Superior temporal gyrus (tissue), 1 donor: Measurements from ENCODE around the gene PMM1.
A peak's percentile ranks its signal among the peaks of the same experiment; 100 is the strongest.
"Not testable (repeated sequence)": the region's sequence is repeated elsewhere in the genome, so short reads cannot be mapped to it uniquely, and the experiment has no call there.

Experiments
- DNase-seq: peaks from one replicate; pipeline ENCODE4 v3.0.0-alpha.2; 2016; ENCODE audit errors: extremely low spot score

PMM1 gene

DNA sequence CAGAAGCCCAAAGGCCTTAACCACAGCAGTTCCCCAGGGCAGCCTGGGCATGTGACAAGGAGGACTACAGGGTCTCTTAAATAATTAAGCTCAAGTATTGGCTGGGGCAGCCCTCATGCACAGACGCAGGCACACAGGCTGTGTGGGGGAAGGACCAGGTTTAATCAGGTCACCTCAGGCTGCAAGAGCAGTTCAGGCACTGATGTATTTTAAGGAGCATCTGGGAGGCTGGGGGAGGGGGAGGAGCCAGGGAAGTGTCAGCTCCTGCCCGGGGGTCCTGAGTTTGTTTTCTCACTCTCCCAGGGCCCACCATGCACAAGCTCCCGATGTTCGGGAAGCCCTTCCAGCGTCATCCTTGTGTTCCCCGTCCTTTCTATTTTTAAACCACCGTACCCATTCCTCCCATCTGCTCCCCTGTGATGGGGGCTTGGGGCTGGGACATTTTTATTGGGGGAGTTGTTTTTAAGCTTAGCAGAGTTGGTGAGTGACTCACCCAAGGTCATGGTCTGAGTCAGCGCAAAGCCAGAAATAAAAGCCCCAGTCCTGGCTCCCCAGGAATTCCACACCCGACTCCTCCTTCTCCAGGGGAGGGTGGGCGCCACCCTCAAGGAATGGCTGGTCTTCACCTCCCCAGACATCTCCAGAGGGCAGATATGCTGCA lies 26.5 kb downstream of the PMM1 start:
- no peak for DNase-seq

DNA sequence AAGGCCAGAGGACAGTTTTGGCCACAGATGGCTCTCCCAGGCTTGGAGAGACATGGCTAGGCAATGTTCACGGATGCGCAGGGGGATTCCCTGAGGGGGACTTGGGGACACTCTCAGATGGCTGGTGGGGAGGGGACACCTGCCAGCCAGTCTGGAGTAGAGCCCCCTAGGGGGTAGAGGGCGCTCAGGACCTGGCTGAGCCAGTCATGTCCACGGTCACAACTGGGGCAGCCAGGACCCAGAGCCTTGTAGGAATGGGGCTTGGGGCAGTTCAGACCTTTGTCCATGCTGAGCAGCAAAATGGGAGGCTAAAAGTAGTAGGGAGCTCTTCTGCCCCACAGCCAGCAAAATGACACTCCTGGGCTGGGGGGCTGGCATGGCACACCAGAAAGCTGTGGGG lies 27.2 kb downstream of the PMM1 start:
- no peak for DNase-seq

DNA sequence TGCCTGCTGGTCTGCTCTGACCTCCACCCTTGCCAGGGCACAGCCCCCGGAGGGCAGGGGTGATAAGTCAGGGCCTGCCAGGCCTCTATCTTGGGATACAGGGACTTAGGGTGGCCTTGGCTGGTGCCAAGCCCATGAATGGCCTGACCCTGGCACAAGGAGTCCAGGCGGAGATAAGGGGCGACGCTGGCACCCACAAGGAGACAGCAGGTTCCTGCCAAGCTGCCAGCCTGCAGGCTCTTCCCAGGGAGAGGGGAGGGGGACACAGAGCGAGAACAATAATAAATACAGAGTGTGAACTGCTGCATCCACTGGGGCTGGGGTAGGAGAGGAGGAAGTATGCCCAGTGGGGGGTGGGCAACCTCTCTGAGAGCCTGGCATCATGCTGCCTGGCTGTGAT lies 27.9 kb downstream of the PMM1 start:
- no peak for DNase-seq

DNA sequence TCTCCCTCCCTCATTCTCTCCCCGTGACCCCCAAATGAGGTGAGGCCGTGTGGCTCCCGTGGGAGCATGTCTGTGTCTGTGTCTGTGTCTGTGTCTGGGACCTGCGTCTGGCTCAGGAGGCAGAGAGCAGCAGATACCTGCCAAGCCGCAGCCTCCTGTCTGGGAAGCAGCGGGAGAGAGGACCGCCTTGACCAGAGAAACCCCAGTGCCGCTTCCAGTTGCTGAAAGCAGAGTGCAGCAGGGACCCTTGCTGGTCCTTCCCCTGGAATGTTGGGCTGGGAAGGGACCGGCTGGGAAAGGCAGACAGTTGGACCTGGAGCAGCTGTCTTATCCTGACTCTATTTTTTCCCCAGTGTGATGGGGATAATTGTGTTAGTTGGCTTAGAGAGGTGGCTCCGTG lies 28.3 kb downstream of the PMM1 start:
- DNase-seq = no peak

DNA sequence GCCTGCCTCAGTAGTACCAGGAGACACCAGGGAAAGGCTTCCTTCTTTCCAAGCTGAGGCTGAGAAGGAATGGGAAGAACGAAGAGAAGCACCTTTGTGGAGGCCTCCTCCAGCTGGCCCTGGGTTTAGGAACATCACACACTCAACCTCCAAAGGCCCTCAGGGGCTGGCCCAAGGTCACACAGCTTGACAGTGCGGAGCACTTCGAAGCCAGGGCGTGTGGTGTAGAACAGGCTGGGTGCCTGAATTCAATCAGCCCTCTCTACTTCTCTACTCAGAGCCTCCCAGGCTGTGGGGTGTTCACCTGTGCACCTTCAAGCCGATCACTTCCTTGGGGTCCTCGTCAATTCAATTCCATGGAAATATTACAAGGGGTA lies 29.6 kb downstream of the PMM1 start:
- DNase-seq = no peak

DNA sequence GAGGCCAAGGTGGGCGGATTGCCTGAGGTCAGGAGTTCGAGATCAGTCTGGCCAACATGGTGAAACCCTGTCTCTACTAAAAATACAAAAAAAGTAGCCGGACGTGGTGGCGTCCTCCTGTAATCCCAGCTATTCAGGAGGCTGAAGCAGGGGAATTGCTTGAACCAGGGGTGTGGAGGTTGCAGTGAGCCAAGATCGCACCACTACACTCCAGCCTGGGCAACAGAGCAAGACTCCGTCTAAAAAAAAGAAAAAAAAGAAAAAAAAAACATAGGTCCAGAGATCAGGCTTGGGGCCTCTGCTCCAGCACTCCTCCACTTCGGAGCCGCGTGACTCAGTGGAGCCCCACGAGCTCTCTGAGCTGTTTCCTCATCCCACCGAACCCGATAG lies 31.4 kb downstream of the PMM1 start:
- DNase-seq = not testable (repeated sequence)

DNA sequence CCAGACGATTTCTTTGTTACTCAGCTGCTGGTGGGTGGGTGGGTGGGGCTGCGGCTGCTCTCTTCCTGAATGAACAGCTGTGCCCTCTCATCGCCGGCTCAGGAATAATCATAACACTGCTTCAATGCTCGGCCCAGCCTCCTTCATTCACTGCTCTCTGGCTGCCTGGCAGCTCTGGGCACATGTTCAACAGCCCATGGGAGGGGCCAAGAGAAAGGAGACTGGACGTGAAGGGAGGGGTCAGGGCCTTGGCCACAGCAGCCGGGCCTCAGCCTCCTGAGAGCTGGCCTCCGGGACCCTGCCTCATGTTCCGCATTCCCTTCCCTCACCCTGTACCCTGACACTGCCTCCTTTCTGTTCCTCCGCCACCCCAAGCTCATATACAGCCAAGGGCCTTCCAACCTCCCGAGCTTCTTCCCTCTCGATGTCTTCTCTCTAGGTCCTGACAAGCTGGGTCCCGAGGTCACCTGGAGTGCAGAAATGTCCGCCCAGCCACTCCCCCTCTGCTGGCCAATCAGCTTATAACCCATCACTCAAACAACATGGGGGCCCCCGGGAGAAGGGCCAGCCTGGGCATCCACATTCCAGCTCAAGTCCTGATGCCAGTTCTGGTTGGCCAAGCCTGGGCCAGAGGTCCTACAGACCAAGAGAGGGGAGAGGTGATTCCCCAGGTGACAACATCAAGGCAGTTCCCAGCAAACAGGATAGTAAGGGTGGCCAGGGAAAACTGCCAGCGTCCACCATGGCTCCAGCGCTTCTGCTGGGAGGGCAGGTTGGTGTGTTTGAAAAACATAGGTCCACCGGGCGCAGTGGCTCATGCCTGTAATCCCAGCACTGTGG lies 32.0 kb downstream of the PMM1 start:
- DNase-seq = peak; percentile 60

DNA sequence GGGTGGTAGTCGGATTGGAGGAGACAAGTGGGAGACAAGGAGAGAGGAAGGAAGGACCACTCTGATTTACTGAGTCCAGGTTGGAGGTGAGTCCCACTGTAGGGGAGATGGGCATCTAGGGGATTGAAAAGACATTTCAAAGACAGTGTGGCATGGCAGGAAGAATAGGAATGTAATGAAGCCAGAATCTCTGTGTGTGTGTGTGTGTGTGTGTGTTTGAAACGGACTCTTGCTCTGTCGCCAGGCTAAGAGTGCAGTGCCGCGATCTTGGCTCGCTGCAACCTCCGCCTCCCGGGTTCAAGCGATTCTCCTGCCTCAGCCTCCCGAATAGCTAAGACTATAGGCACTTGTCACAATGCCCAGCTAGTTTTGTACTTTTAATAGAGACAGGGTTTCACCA lies 33.1 kb downstream of the PMM1 start:
- DNase-seq = no peak

DNA sequence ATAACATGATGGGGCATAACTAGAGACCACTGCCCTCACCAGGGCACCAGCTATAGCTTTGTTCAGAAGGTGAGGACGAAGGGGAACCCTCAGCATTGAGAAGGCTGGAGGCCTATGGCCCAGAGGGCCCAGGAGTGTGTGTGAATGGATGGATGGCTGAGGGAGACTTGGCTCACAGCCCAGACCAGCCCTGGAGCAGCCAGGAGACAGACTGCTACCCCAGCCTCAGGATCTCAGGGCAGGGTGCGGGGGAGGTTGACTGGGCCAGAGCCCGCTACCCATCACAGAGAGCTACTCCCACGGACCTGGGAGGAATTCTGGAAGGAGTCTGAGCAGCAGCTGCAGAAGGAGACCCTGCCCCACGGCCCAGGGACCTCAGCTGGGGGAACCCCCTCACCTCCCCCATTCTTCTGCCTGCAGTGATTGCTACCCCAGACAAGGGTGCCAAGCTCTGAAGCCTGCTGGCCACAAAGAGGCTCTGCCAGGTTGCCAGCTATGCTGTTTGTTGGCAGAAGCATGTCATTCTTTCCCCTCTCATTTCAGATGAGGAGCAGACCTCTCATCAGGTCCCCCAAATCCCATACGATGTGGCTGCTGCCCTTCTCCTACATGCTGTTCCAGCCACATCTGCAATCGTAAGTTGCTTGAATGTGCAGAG lies 34.2 kb downstream of the PMM1 start:
- DNase-seq = no peak

DNA sequence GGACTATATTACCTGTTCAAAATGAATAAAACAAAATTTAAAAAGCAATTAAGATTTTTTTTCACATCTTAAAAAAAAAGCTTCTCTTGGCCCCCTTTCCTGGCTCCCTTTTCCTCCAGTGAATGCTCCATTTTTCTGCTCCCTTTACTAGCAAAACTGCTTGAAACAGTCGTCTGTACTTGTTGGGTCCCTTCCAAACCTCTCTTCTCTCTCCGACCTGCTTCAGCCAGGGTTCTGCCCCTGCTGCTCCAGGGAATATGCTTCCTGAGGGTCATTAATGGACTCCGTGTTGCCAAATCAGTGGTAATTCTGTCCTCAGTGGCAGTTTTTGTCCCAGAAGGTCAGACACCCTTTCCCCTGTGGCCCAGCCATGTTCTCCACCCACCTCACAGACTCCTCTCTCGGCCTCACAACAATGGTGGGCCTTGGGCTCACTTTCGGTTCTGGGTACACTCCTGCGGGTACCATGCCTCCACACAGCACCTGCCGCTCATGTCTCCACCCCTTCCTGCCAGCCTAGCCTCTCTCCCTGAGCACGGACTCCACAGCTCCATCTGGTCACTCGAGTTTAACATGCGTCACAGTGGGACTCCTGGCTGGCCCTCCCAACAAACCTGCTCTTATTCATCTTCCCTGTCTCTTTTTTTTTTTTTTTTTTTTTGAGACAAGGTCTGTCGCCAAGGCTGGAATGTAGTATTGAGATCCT lies 37.6 kb downstream of the PMM1 start:
- DNase-seq = no peak

DNA sequence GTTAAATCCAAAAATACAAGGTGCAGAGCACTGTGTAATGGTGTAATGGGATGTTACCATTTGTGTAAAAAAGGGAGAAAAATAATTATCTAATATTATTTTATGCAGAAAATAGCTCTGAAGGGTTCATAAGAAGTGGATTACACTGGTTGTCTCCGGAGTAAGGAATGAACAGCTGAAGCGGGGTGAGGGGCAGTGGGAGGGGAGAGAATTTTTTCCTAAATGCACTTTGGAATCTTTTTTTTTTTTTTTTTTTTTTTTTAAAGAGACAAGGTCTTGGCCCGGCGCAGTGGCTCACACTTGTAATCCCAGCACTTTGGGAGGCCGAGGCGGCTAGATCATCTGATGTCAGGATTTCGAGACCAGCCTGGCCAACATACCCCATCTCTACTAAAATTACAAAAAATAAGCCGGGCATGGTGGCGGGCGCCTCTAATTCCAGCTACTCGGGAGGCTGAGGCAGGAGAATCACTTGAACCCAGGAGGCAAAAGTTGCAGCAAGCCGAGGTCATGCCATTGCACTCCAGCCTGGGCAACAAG lies 38.6 kb downstream of the PMM1 start:
- DNase-seq = no peak

DNA sequence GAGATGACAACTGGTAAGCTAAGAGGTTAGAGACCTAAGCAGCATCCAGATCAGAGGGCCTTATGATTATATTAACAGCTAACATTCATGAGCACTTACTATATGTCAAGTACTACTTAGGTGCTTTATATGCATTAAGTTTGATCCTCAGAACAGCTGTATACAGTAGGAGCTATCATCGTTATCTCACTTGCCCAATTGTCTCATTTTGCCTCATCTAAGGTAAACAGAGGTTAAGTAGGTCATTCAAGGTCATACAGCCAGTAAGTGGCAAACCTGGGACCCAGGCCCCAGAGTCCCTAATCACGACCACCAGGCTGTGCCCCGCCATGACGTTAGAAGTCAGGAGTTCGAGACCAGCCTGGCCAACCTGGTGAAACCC lies 40.8 kb downstream of the PMM1 start:
- DNase-seq = no peak

DNA sequence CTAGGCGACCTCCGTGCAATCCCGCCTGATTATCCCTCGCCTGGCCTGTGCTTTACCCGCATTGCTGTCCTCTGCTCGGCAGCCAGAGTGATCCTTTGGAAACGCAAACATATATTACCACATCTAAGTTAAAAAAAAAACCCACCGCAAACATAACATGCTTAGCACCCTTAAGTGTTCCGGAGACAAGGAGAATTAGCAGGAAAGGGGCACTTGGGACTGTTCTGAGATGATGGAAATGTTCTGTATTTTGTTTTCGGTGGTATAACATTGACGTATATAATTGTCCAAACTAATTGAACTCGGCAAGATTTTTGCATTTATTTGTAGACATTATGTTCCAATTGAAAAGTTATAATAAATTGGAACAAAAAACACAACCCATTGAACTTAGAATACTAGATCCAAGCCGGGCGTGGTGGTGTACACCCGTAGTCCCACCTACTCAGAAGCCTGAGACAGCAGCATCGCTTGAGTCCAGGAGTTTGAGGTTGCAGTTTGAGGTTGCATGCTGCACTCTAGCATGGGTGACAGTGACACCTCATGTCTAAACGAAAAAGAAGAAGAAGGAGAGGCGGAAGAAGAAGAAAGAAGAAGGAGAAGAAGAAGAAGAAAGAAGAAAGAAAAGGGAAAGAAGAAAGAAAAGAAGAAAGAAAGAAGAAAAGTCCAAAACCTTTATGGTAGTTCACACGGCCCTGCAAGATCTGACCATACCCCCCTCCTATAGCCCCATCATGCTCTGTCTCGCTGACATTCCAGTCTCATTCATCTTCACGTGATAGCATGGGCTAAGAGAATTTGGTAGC lies 44.8 kb downstream of the PMM1 start:
- DNase-seq = no peak

DNA sequence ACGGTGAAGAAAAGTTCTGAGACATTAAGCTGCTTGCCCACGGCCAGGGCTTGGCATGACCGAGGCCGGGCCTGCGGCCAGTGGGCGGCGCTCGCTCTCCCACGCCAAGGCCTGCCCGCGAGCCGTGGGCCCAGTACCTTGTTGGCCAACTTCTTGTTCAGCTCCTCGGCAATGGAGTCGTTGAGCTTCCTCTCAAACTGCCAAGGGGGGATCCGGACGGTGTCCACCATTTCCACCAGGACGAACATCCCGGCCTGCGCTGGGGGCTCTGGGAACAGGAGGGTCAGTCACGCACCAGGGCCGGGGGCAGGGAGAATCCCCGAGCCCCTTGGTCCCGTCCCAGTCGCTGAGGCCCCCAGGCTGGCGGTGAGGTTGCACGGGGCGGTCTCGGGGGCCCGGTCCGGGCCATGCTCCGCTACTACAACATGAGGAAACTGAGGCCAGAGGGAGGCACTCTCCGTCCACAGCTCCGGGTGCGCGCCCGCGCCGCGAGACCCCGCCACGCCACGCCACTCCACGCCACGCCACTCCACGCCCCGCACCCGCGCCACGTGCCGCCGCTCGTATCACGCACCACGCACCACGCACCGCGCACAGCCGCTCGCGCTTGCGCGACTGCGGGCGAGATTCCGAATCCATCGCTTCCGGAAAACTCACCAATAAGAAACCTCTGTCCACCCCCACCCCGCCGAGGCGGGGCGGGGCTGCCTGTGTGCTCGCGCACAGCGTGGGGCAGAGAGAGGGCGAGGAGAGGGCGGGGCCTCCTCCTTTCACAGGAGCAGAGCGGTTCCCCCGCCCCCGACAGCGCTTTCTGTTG lies 45.6 kb downstream of the PMM1 start, which contains the start of gene POLR3H:
TSS of gene POLR3H (minus strand) at position 617 of the 817 bp plus-strand sequence. CDS start at position 248, 369 bp downstream.
- DNase-seq = peak; percentile 98

DNA sequence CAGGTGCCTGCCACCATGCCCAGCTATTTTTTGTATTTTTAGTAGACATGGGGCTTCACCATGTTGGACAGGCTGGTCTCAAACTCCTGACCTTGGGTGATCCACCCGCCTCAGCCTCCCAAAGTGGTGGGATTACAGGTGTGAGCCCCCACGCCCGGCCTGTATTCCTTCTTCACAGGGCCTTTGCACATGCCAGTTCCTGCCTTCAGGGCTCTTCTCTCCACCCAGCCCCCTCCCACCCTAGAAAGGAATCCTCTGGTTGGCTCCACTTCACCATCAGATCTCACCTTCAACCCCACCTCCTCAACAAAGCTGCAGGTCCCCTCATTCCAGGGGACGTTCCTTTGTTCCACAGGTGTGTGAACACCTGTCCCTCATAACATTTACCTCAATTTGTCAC lies 47.4 kb downstream of the PMM1 start:
- no peak for DNase-seq

DNA sequence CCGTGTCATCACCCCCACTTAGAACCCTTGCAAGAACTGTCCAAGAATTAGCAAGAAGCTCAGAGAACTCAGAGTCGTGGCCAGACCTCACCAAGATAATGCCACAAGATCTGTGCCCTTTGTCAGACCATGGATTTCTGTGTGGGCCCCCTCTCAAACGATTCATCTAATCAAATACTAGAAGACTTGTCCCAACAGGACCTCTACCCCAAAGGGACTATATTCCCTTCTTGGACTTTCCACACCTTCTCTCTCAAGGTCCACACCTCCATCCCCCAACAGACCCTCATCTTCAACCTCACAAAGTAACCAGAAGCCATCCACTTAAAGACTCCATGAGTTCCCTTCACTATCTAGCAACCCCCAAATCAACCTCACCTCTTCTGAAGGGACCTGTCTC lies 48.2 kb downstream of the PMM1 start:
- DNase-seq = peak; percentile 10

DNA sequence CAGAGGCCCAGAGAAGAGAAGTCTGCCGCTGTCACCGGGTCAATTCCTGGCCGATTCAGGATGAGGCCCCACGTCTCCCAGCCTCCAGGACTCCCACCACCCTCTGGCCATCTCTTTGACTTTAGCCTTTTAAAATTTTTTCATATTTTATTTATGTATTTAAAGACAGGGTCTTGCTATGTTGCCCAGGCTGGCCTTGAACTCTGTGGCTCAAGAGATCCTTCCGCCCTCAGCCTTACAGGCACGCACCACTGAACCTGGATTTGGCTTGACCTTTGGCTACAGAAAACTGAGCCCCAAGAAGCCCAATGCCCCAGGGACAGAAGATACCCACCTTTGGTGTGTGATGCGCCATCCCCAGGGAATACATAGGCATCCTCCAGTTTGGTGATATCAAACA lies 49.3 kb downstream of the PMM1 start:
- no peak for DNase-seq

DNA sequence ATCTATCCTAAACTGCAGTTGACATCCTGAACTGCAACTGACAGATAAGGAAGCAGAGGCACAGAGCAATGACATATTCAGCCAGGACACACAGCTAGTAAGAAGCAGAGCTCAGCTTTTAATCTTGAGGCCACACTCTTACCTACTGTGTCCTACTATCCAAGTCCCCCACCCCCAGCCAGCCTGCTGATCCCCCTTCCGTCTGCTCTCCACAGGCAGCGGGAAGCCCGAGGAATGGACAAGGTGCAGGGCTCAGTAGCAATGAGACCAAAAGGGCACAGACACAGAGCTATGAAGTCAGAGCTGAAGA lies 49.7 kb downstream of the PMM1 start:
- no peak for DNase-seq

DNA sequence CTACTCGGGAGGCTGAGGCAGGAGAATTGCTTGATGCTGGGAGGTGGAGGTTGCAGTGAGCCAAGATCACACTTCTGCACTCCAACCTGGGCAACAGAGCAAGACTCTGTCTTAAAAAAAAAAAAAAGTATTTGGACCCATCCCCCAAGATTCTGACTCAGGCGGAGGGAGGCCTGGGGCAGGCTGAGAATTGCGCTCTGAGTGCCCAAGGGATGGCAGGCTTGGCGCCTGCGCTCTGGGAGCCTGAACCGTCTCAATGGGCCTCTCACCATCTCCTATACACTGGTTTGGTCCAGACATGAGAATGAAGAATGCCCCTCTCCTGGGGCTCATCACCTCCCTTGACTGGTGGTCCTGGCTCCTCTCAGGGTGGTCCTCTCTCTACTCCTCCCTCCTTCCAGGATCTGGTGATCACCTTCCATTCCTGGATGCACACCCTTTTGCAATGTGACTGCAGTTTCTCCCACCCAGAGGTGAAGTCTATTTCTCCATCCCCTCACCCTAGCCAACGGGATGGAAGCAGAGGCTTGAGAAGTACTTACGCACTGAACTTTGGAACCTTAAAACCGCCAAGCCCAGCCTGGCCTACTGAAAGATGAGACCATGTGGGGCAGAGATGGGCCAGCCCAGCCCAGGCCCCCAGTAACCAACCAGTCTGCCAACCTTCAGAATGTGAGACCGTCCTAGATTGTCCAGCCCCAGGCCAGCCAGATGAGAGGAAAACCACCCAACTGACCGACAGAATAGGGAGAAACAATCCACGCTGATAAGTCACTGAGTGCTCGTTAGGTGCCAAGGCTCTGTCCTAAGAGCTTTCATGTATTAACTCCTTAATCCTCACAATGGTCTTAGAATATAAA lies 50.3 kb downstream of the PMM1 start:
- DNase-seq = no peak
